Panc1 (cell line): Measurements from ENCODE around the gene CHERP.

Experiments
- CTCF ChIP-seq: fragments of 450-650 bp; IDR thresholded peaks from 2 replicates; pipeline ENCODE4 v1.5.1; 2017; ENCODE audit warnings: mild to moderate bottlenecking
- POLR2AphosphoS5 ChIP-seq: IDR thresholded peaks from 2 replicates; pipeline ENCODE4 v1.6.1; 2012; ENCODE audit warnings: mild to moderate bottlenecking, low read depth, low read length, moderate library complexity
- REST ChIP-seq, 2 experiments: IDR thresholded peaks; 2 replicates each; pipeline ENCODE4 v1.6.1; 2011 to 2012; ENCODE audit warnings: low read depth in 2 of 2, control low read depth in 1 of 2, low read length in 1 of 2, mild to moderate bottlenecking in 1 of 2, moderate library complexity in 1 of 2; ENCODE audit not compliant: insufficient read depth in 1 of 2
- SIN3A ChIP-seq: IDR thresholded peaks from 2 replicates; pipeline ENCODE4 v1.6.1; 2012; ENCODE audit warnings: low read depth, mild to moderate bottlenecking, low read length, moderate library complexity, borderline replicate concordance; ENCODE audit not compliant: insufficient read depth

GRCh38 chr19:16589917-16590316 lies 47.7 kb upstream of the CHERP start:
- TF ChIP-seq REST (IDR thresholded peaks at IDR 0.05; ENCODE audit: insufficient read depth in 1 of 2, low read depth in 2 of 2, low read length in 1 of 2) = no peak
- TF ChIP-seq CTCF = no peak
- no peak for TF ChIP-seq POLR2AphosphoS5
- TF ChIP-seq SIN3A = no peak
